AML-193 (cell line): ENCODE measurements around the gene DNAJC13.

Experiments
- DNase-seq, 2 experiments: peaks; one replicate each; lab custom pipeline; 2025; lab: John Stamatoyannopoulos, UW

The DNAJC13 gene

DNA sequence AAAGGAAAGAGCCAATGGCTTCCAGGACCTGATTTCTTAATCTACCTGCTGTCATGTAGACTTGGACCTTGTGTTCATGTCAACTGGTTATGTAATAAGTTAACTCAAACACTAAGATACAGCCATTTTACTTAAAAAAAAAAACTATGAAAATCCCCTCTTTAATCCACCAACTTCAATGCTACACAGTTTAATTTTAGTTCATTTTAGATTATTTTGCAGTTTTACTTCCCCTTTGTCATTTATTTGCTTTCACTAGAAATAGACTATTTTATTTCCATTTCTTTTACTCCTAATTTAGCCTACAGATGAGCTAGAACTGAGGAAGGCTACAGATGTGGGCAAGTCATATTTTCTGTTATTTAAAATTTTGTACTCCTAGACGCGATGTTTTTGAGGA lies 10.7 kb upstream of the DNAJC13 start:
- DNase-seq = no peak

DNA sequence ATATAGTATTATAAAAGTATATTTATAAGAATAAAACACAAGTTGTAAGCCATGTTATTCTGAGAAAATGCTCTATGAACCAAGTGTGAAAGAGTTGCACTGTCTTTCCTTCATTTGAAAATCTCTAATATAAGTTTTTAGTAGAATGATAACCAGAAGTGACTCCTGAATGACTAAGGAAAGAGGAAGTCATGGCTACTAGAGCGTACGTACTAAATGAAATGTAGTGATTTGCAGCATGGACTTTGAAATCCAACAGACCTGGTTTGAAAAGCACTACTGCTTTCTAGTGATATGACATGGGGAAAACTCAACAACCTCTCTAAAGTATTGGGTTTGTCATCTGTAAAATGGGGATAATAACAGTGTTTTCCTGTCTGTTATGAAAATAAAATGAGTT lies 10.3 kb upstream of the DNAJC13 start:
- DNase-seq = no peak

DNA sequence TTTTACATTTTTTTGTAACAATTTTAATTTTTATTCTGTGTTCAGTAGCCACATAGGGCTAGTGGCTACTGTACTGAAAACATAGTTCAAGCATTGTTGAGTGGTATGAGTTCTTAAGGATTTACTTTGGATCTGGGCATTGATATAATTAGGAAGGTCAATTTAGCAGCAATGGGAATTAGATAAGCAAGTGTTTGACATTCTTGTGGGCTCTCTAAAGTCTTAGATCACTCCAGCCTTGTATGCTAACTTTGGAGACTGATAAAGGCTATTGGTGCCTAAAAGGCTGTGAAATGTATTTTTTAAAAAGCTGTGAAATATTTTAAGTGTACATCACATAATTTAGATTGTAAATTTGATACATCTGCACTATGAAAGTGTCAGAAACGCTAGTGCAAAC lies 2.5 kb upstream of the DNAJC13 start:
- DNase-seq = no peak

DNA sequence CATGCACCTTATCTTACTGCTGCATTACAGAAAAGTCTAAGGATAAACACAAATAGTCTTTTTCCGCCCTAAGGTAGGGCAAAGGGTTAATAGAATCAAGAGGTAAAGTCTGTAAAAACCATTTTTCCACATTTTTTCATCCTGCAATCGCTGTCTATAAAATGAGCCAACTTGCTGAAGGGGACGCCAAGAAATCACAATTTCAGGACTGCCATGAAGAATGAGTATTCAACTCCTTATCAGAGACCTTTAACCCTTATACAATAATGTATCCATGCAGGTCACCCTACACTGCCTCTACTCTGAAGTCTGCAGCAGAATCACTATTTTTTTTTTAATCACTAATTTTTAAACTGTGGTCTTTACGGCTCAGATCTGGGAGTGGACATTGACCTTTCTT lies 1.1 kb upstream of the DNAJC13 start:
- DNase-seq = no peak

DNA sequence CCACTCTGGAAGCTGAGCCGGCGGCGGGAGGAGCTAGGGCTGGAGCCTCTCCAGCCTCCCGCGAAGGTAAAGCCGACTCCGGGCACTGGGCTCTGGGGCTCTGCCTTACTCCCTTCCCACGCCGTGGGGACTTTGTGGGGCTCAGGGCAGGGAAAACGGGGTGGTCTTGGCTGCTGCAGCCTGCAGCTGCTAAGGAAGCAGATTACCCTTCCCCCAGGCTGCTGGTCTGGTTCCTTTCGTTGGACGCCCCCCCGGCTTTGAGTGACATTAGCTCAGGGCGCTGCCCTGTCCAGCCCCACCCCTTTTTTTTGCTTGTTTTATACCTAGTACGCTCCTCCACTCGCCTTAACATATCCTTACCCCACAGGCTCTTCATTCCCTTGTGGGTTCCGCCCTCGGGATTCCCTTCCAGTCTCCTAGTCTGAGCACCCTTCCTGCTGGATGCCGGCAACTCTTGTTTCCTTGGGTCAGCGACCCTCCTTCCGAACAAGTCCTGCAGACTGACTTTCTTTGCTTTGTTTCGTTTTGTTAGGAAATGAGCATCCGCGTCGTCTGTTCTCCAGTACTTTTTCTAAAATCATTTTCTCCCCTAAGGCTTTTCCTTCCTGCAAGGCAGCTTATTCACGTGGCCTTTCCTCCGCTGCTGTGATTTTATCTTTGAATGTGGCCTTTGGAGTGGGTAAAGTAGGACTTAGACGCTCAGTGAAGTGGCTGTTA lies 551 bp downstream of the DNAJC13 start:
- peak; percentile 77 to 78 for DNase-seq

DNA sequence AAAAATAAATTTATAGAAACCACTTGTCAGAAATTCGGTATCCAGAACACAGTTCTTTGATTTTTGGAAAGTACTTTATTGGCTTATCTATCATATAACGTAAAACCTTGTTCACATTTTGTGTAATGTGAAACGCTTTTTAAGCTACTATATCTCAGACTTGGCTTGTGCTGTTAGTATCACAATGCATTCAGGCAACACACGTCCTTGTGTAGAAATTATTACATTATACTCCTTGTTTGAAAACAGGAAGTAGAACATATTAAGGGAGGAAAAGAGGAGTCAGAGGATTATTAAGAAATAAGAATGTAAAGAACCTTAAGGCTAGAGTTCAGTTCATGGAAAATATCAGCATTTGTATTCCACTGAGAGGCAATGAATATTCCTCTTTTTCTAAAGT lies 1.6 kb downstream of the DNAJC13 start:
- DNase-seq = peak; percentile 86 to 90

DNA sequence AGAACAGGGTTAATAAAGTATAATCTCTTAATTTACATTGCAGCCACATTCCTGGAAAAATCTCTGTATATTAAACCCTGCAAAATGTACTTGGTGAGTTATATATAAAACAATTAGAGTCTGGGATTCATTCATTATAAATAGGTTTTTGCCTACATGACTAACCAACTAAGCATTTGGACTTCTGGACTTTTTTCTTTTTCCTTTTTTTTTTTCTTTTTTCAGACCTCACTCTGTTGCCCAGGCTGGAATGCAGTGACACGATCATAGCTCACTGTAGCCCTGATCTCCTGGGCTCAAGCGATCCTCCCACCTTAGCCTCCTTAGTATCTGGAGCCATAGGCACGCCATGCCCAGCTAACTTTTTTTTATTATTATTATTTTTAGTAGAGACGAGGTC lies 4.5 kb downstream of the DNAJC13 start:
- DNase-seq = no peak

DNA sequence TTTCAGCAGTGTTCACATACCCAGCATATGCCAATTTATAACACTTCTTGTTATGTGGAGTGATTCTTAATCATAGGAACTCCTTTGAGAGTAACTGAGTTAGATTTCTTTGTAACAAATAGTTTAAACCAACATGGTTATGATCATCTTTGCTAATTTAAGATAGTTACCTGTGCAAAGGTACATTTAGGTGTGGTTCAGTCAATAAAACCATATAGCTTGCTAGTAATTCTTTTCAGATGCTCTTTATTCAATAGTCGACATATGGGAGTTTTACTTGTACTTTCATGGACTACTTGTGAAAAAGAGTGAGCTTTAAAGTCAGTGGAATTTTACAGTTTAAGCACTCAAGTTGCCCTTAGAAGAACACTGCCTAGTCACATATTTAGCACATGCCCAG lies 5.2 kb downstream of the DNAJC13 start:
- DNase-seq = no peak

DNA sequence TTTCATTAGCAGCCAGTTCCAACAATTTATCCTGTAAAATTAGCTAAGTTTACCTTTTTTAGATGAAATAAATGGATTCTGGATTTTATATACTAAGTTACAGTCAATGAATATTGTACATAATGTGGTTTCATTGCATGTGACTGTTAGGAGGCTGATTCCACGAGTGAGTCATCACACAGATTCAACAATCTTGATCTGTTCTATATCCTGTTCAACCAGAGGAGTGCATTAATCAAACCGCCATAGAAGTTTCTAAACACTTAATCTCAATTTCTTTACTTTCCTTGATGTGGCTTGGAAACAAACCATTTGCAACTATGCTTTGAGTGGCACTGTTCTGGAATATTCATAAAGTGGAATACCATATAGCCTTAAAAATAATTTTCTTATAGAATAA lies 15.3 kb downstream of the DNAJC13 start:
- peak; percentile 36 to 62 for DNase-seq

DNA sequence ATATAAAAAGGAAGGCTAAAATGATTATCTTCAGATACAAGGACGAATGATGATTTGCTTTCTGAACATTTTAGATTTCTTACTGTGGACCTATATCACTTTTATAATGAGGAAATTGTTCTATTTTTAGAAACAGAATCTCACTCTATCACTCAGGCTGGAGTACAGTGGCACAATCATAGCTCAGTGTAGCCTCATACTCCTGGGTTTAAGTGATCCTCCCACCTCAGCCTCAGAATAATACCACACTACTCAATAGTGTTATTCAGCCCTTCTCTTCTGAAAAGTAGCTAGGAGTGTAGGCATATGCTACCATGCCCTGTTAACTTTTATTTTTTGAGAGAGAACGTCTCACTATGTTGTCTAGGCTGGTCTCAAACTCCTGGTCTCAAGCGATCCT lies 15.8 kb downstream of the DNAJC13 start:
- DNase-seq = no peak

DNA sequence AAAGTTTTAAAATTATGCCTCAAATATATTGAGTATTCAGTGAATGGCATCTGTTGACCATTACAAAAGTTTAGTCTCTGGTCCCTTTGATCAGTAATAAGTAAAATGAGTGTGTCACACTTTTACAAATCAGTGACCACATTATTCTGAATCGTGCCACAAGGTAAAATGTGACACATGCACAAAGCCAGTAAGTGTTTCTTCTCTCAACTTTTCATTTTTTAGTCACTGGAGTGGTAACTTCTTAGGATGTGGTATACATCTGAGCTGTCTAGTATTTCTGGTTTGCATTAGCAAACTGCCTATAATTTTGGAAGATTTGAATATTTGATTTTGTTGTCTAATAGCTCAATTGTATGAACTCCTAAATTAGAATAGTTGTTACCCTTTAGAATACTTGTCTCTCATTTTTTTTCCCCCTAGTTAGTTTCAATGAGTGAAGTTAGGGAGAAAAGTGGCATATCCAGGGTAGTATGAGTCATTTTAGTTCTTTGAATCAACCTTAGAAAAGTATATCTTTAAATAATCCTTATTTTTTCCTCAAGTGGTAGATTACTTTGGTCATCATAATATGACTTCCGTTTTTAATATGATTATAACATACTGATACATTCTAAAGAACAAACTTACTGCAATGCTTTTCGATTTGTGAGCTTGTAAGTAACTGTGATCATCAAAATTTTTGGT lies 18.1 kb downstream of the DNAJC13 start:
- DNase-seq = no peak

DNA sequence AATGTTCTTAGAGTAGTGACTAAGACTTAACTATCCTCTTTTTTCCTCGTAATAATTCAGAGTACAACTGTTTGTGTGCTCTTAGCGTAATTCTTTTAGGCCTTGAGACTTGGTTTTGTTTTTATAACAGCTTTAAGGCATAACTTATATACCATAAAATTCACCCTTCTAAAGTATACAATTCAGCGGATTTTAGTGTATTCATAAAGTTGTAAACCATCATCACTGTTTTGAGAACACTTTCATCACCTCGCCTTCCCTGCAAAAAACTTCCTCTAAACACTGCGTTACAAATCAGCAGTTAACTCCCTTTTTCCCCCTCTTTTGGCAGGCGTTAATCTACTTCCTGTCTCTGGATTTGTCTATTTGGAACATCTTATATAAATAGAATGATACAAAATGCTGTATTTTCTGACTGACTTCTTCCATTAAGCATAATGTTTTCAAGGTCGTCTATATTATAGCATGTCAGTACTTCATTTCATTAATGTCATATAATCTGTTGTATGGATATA lies 18.7 kb downstream of the DNAJC13 start:
- no peak for DNase-seq

DNA sequence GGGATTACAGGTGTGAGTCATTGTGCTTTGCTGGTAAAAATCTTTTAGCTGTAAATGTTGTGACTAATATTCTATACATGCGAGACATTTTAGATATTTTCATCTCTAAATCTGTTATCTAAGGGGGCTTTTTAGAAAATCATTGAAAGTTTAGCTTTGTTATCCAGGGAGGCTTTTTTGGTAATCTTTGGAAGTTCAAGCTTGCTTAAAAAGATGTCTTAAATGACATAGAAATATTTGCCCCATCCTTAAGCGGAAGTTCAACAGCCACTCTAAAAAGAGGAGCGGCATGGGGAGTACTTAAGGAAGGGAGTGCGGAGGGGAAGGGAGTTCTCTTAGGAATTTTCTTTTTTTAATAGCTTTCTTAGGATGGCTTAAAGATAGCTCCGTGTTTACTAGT lies 26.1 kb downstream of the DNAJC13 start:
- DNase-seq = no peak

DNA sequence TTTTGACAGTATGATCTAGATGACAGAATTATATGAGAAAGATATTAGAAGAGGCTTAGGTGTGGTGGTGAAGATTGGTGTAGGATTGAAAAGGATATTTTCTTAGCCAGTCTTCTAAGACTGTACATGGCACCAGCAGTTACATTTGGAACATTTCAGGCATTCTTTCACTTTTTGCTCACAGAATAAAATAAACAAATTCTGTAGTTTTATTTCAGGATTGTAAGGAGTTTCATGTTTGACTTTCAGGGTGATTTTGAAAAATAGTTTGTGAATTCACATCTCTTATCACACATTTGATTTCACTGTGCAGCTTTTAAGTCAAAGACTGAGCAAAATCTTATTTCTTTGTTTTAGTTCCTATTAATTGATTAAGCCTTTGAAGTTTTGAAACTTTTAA lies 27.1 kb downstream of the DNAJC13 start:
- no peak for DNase-seq

DNA sequence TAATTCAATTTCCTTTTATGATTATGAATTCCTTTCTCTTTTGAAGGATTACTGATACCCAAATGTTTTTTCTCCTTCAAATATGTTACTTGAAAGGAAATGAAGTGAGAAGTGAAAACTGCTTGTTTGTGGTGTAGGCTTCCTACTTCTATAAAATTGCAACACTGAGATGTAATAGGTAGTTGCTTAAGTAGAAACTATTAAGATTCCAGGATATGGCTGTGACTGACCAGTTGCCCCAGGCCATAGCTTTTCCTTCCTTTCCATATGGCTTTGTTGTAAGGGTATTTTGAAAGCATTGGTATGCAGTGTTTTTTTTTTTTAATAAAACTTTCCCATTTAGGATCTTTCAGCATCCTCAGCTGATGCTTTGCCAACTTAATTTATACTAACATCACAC lies 28.5 kb downstream of the DNAJC13 start:
- DNase-seq = peak; percentile 97

DNA sequence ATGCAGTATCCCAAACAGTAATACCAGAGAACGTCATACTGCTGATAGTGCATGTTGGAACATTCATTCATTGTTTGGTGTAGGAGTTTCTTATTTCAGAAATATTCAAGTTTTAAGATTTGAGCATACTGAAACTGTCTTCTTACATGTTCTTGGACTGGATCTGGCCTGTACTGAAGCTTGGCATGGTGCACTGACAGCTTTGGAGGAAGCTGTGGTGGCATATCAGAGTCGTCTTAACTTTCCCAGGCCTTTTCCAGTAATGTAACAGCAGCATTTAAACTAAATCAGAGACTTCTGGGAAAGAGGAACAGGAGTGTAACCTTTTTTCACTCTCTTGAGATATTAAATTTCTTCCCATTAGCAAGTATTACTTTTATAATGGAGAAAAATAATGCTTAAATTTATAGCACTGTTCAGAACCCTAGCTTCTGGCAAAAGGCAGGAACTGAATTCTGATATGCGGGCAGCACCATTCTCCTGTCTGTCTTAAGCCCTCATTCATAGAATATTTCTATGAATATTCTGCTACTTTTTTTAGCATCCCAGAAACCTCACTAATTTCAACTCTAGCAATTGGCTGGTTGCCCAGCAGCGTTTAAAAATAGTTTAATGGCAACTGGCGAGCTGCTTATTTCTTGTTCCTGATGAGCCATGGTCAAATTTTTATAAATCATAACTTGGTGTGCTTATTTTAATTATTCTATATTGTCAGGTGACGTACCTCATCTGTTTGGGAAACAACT lies 31.1 kb downstream of the DNAJC13 start:
- no peak for DNase-seq

DNA sequence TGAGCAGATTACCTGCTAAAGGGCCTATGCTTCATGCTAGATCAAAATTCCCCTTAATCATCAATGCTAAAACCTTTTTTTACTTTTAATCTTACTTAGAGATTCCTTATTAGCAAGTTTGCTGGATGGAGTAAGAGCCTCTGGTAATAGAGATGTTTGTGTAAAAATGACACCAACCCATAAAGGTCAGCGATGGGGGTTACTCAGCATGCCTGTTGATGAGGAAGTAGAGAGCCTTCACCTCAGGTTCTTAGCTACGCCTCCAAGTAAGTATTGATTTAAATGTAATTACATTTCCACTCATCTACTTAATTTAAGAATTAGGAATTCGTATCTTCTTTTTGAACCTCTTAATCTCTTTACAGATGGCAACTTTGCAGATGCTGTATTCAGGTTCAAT lies 38.8 kb downstream of the DNAJC13 start:
- DNase-seq = no peak

DNA sequence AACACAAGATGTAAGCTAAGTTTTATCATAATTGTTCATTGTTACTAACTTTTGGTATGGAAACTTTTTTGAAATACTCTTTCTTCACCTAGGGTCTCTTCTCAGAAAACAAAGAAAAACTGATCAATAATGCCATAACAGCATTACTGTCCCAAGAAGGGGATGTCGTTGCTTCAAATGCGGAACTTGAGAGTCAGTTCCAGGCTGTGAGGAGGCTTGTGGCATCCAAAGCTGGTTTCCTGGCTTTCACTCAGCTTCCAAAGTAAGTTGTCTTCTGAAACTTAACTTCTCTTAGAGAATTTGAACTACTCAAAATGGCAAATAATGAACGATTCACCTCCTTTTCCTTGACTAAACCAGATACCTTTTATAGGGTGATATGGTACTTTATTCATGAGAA lies 39.3 kb downstream of the DNAJC13 start:
- DNase-seq = no peak

DNA sequence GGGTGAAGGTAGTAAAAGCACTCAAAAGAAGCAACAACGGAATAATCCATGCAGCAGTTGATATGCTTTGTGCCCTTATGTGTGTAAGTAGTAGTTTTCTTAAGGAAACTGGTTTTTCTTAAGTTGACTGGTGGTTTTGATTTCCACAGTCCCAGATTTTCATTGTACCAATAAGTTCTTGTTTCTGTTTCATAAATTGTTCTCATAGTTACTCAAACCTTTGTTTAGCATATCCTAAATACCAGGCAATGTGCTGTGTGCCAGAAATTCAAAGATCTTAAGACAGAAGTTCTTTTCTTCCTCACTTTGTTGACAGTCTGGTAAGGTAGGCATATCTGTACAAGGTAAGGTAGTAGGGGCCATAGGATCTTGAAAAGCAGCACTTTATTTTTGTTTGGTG lies 40.0 kb downstream of the DNAJC13 start:
- DNase-seq = no peak

DNA sequence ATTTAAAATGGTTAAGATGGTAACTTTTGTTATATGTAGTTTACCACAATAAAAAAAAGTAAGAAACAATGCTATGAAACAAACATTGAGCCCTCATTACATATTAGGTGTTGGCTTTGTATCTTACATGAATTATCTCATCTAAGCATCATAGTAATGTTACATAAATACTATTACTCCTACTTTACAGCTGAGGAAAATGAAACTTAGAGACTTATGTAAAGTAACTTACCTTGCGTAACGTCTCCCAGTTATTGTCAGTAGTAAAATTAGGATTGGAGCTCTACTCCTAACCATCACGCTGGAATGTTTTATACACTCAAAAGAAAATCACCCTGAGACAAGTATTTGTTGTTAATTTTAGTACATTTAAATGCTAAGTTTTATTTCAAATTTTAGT lies 42.2 kb downstream of the DNAJC13 start:
- DNase-seq = no peak

DNA sequence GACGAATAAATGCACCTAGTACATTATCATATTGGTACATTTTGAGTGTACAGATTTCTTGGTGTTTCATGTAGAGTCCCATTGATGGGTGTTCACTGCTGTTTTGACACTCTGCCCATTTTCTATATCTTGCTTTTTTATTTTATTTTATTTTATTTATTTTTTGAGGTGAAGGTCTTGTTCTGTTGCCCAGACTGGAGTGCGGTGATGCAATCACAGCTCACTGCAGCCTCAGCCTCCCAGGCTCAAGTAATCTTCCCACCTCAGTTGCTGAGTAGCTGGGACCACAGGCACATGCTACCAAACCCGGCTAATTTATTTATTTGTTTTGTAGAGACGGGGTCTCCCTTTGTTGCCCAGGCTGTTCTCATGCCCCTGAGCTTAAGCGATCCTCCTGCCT lies 44.2 kb downstream of the DNAJC13 start:
- DNase-seq = no peak

DNA sequence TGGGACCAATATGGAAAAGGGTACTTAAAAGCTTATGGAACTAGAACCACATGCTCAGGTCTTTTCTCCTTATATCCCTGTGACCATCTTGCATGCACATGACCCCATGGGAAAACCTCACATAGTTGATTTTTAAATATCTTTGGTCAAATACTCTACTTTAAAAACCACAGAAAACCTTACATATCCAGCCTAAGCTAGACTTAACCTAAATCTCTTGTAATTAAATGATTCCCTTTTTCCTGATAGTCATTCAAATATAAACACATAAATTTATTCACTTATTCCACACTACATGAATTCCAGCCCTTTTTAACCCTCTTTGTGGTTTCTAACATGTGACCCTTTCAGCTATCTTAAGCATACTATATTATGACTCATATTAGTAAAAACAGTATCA lies 46.8 kb downstream of the DNAJC13 start:
- no peak for DNase-seq

DNA sequence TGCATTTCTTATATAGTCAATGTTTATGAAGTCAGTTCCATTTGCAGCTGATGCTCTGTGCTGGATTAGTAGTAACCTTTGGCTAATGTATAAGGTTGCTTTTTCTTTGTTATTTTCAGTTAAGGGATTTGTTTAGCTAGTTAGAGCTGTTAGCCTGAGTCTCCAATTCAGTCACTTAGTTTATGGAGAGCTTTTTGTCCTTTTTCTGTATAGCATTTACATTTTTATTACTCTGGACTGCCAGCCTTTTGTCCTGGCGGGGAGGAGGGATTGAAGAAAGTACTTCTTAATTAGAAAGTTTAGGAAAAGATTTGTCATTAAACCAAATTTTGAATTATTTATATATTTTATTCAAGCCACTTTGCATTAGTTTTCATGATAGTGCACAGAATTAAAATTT lies 52.0 kb downstream of the DNAJC13 start:
- DNase-seq = no peak
